Cerebellar nuclear complex (tissue), 1 donor: ENCODE measurements around the gene FAAH.

Source experiments
- DNase-seq, 2 experiments: peaks; one replicate each; lab custom pipeline; 2025; lab: John Stamatoyannopoulos, UW

Gene FAAH

GRCh38 chr1:46449223-46450159 lies 55.4 kb downstream of the FAAH start:
- no peak for DNase-seq

GRCh38 chr1:46450160-46450517 lies 56.0 kb downstream of the FAAH start:
- DNase-seq, result no peak

- no peak for DNase-seq
These were observed 58.1 kb downstream of the FAAH start for GRCh38 chr1:46451948-46452930.

- DNase-seq, result no peak
These were observed 58.8 kb downstream of the FAAH start for GRCh38 chr1:46452931-46453325.

GRCh38 chr1:46453449-46453848 lies 59.3 kb downstream of the FAAH start:
- DNase-seq, result no peak

- DNase-seq, result no peak
These were observed 61.8 kb downstream of the FAAH start for GRCh38 chr1:46455951-46456350.

- DNase-seq, result no peak
These were observed 62.4 kb downstream of the FAAH start for GRCh38 chr1:46456411-46456963.

GRCh38 chr1:46457178-46457577 lies 63.1 kb downstream of the FAAH start:
- DNase-seq, result no peak

- no peak for DNase-seq
These were observed 64.1 kb downstream of the FAAH start for GRCh38 chr1:46458190-46458589.

- no peak for DNase-seq
These were observed 64.7 kb downstream of the FAAH start for GRCh38 chr1:46458846-46459245.

- no peak for DNase-seq
These were observed 65.2 kb downstream of the FAAH start for GRCh38 chr1:46459315-46459714.

- no peak for DNase-seq
These were observed 67.1 kb downstream of the FAAH start for GRCh38 chr1:46461017-46461808.

GRCh38 chr1:46461809-46462448 lies 67.8 kb downstream of the FAAH start:
- no peak for DNase-seq
